Measurements from ENCODE around the gene GALNT9.
"Not testable (repeated sequence)": the region's sequence is repeated elsewhere in the genome, so short reads cannot be mapped to it uniquely, and the experiment has no call there.

Gene GALNT9

DNA sequence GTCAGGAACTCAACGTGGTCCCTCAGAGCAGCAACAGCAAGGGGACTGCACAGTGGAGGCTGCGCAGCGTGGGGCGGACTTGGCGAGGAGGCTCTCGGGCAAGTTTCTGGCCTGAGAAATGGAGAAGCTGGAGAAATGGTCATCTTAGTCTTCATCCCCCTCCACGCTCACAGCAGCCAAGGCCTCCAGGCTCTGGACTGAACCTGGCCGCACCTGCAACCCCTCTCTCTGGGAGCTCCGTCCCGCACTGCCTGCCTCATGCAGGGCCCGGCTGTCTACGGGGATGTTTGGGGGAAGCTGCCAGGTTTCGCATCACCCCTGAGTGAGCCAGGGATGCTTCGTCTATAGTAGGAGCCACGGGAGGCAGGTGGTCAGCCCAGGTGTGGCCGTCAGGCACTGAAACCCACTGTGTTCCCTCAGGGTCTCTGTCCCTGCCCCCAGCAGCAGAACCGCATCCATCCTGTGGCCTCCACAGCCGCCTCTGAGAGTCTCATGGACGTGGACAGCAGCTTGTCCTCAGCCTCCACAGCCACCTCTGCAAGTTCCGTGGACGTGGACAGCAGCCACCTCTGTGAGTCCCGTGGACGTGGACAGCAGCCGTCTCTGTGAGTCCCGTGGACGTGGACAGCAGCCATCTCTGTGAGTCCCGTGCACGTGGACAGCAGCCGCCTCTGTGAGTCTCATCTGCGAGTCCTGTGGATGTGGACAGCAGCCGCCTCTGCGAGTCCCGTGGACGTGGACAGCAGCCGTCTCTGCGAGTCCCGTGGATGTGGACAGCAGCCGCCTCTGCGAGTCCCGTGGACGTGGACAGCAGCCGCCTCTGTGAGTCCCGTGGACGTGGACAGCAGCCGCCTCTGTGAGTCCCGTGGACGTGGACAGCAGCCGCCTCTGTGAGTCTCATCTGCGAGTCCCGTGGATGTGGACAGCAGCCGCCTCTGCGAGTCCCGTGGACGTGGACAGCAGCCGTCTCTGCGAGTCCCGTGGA lies 29.1 kb upstream of the GALNT9 start:
- DNase-seq: not testable (repeated sequence)

DNA sequence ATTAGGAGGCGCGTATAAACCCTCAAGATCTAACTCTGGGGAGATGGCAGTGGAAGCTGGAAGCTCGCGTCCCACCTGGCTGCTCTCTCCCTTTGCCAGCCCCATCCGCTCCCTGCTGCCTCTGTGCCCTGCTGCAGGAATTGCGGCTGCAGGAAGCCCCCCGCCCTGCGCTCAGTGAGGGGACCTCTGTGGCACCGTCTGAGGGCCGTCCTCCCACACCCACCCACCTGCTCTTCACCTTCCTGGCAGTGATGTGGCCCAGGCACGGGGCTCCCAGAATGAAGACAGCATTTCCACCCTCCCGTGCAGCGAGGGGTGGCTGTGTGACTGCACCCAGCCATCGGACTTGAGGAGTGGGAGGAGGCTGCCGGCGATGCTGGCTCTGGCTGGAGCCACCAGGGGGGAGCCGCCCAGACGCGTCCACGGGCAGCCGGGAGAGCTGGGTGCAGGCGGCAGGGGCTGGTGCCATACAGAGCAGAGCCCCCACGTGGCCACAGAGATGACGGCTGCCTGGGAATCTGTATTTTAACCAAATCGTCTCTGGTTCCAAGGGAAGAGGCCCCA lies 28.3 kb upstream of the GALNT9 start:
- no peak for DNase-seq

DNA sequence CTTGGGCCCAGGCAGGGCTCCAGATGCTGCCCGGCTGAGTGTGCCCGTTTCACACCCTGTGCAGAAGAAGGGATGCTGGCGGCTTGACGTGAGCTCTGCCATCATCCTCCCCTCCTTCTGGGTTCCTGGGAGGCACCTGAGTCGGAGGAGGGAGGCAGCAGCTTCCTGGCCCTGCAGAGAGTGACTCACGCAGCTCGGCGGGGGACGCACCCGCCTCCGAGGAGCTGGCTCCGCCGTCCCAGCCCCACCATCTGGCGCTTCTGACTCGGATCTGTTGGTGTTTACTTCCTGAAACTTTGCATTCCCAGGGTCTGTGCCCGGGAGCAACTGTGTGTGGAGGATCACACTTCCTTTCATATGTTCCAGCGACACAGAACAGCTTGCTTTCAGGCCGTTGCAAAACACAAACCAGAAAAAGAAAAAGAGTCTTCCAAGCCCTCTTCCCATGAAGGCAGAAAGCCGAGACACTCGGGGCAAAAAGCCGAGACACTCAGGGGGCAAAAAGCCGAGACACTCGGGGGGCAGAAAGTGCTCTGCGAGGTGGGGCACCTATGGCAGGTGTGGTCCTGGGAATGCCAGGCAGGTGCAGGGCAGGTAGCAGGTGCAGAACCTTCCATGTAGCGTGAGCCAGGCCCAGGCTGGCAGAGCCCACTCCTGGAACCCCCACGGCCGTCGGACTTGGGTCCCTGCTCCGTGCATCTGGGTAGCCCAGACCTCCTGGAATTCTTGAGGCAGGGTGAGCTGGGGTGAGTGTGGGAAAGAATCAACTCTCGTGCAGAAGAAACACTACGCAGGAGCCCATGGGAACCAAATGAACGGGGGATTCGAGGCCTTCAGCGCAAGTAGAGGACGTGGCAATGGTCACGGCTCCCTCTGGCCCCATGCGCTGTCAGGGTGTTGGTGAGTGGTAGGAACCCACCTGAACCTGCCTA lies 27.6 kb upstream of the GALNT9 start:
- DNase-seq: no peak

DNA sequence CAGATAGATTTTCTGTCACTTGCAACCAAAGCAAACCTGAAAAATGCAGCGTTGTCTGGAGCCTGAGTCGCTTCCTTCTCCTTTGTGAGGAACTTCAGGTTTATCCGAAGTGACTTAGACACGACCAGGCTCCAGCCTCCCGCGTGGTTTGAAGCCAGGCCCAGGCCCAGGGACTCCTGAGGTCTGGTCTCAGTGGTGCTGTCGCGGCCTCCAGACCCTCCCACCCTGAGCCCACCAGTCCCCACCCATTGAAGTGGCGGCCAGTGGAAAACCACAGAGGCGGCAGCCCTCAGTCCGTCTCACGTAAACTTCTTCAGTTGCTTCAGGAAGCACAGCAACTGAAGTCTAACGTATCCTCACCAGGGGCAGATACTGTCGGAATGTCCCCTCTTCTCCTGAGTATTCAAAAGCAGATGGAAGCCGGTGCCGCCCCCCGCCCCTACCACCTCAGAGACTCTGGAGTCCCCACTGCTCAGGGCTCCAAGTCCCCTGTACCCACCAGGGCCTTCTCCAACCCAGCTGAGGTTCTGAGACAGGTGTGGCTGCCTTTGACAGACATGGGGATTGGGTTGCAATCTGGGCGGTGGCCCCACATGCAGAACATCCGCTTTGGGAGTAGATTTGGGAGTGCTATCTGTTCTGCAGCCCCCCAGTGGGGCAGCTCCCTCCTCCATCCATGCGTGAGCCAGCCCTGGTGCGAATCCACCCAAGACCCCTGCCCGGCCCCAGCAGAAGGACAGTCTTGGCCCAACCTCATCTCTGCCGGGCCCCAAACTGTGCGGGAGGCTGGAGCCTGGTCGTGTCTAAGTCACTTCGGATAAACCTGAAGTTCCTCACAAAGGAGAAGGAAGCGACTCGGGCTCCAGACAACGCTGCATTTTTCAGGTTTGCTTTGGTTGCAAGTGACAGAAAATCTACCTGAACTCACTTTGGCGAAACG lies 26.6 kb upstream of the GALNT9 start:
- no peak for DNase-seq

DNA sequence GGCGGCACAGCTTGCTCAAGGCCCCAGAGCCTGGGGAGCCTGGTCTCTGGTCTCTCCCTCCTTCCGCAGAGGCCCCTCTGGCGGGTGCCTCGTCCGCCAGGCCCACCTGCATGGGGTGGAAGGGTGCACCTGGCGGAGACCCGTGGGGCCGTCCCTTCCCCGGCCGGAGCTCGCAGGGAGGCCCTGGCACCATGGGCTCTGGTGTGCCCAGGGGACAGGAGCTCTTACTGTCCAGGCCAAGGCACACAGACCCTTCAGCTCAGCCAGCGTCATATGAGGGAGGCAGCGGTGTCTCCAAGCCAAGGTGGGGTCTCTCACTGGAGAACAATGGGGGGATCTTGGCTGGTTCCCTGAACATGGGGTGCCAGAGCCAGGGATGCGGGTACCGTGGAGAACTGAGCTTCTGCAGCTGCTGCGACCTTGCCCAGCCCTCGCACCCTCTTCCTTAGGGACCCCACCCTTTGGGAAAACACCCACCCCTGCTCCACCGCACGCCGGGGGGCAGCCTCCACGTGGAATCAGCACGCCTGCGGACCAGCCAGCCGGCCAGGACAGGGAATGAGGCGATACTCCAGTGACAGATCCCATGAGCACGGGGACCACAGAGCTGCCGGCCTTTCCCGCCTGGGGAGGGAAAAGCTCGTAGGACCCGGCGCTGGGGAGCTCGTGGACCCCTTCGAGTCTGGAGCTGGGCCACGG lies 25.7 kb upstream of the GALNT9 start:
- DNase-seq: no peak

DNA sequence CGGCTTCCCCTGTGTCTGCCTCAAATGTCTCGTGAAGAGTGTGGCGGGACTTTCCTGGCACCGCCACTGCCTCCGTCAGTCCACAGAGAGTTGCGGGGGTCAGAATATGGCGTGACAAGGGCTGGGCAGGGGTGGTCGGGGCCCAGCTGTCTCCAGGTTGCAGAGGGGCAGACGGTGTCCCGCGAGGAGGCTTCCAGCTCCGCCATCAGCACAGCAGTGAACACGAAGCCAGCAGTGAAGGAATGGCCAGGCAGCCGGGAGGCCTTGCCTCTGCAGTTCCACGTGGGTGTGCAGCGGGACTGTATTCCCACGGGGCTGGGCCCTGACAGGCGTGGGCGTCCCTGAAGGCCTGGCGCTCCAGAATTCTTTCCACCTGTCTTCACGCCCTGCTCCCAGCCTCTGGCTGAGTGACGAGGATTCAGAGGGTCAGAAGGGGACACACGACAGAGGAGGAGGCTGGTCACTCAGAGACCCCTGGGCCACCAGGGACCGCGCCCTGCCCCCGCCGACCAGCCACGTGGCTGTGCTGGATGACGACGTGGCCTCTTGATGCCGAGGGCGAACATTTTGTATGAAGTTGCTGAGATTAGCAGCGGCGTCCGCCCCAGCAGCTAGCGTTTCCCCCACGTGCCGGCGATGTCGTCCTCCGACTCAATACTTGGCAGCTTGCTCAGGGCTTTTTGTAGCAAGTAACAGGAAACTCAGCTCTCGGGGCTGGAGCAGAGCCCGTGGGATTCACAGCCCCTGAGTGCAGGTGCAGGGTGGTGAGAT lies 25.0 kb upstream of the GALNT9 start:
- no peak for DNase-seq

DNA sequence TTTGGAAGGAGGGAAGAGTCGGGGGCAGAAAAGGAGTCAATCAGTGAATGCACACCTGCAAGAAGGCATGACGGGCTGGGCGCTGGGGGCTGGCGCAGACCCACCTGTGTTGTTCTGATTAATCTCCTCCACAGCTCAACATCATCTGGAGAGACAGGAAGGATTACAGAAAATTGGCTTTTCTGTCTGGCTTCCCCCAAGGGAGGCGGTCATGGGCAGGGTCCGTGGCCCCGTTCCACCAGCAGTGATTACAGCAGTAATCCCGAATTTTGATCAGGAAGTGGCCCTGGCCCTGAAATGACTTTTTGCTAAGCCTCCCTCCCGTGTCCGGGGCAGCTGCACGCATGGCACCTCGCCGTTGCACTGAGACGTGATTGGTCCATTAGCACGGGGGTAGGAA lies 24.4 kb upstream of the GALNT9 start:
- DNase-seq: no peak

DNA sequence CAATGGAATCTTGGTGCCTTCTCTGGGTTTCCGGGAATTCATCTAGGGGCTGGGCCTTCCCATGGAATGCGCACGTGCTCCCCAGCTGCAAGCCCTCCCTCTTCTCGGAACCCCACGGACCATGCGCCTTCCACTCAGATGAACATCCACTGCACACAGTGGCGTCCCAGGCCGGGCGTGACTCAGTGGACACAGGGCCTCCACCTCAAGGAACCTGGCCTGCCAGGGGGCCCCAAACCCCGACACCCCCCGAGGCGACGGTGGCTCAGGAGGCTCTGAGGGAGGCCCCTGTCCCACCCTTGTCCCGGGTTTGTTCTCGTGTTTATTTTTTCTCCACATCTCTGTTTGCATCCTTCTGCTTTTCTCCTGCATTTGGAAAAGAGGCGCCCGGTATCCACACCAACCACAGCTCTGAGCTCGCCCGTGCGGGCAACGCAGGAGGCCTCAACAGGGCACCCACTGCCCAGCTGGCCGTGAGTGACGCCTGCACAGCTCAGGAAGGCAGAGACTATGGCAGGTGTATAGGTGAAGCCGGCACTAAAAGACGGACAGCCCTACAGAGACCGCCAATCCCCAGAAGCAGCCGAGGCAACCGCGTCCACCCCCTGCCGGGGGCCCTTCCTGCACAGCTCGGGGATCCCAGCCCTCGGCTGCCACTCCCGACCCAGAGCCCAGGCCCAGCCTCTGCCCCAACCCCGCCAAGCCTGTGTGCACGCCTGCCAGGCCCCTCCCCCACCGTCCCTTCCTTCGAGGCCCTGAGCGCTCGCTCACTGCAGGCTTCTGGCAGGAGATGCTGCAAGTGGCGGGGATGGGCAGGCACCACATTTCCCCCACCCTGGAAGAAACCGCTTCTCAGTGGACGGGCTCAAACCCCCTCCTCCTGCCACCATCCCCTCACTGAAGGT lies 23.8 kb upstream of the GALNT9 start:
- DNase-seq: no peak

DNA sequence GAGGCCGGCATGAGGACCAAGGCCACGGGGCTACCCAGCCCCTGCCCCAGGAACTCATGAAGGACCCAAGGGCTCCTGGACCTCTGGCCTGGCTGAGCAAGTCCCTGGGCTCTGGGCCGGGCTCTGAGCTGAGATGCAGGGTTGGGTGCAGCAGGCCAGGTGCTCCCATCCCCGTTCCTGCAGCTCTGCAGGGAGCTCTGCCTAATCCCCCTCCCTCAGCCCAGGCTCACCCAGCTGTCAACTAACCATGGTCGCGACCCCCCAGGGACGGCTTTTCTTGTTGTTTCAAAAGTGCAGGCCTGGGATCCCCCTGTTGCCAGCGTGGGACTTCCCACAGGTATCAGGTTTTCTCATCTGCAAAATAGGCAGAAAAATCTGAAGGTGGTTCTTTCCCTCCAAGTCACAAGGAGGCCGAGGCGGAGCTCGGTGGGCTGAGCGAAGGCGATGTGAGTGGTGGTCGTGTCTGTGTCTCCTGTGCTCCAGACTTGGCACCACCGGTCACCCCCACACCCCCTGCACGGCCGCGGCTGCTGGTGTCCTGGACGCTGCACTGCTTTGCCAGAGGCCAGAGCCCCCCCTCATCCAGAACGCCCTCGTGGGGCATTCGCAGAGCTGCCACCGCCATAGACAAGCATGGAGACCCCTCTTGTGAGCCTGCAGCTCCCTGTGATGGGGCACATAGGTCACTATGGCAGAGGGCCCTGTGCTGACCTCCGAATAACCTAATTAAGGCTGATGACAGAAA lies 22.5 kb upstream of the GALNT9 start:
- DNase-seq: no peak

DNA sequence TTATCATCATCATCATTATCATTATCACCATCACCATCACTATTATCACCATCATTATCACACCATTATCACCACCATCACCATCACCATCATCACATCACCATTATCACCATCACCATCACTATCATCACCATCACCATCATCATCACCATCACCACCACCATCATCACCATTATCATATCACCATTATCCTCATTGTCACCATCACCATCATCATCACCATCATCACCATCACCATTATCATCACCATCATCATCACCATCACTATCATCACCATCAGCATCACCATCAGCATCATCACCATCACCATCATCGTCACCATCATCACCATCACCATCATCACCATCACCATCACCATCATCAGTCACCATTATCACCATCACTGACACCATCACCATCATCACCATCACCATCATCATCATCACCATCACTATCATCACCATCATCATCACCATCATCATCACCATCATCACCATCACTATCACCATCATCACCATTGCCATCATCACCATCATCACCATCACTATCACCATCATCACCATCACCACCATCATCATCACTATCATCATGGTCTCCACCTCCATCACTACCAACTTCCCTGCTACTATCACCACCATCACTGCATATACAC lies 20.2 kb upstream of the GALNT9 start:
- no peak for DNase-seq

DNA sequence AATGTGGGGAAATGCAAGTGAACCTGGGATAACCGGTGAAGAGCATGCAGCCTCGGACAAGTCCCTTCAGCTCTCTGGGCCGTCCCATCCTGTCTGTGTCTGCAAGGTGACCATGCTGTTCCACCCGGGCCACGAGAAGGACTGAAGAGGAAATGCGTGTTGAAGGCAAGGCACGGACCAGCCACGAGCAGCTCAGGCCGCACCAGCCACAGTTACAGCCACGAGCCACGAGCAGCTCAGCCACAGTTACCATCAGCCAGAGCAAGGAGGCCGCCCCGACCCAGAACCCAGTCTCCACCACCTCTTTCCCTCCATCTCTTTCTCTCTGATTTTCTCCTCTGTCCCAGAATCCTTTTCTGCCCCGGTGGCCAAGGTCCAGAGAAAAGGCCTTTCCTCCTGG lies 18.8 kb upstream of the GALNT9 start:
- no peak for DNase-seq

DNA sequence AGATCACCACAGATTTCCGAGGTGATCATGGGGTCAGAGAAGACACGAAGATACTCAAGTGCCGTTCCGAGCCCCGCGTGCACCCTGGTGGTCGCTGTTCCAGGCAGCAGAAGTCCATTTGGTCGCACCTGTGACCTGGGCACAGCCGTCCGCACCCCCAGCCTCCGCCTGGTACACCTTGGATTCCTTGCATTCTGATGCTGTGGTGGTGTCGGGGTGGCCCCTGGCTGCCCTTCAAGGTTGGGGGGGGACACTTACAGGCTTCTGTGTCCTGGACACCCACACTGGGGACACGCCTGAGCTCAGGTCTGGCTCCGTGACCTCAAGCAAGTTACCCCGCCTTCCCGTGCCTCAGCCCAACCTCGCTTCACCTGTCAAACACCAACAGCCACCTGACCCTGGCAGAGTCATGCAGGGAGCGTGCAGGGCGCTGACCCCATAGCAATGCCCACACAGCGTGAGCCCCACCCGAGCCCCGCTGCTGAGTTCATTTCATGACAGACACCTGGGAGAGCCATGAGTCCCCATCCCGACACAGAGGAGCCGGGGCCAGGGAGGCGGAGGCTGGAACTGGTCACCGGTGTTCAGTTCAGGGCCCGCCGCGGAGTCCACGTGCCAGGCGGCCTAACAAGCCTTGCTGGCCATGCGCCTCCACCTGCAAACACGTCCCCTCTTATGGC lies 17.9 kb upstream of the GALNT9 start:
- DNase-seq: no peak

DNA sequence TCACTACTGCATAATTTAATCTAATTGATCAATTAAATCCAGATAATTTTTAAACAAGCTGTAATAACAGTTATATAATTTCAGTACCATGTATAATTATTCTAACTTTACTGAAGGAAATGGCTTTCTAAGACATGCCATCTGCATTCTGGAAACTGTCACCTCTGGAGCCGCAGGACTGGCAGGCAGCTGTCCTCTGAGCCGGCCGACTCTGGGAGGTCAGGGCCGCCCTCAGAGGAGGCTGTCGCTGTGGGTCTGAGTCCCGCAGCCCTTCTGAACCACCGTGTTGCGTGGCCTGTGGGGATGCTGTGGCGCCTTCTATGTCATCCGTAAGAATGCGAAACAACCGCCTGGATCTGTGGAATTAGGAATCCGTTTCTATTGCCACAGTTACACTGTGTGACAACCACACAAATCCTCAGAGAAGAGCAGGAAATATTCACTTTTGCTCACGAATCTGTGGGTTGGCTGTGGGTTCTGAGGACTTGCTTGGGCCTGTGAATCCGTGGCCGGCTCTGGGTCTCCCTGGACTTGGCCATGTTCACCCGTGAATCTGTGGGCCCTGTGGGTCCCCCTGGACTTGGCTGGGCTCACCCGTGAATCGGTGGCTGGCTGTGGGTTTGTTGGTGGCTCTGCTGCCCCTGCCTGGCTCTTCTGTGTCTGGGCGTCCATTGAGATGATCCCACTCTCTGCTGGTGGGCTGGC lies 17.2 kb upstream of the GALNT9 start:
- no peak for DNase-seq

DNA sequence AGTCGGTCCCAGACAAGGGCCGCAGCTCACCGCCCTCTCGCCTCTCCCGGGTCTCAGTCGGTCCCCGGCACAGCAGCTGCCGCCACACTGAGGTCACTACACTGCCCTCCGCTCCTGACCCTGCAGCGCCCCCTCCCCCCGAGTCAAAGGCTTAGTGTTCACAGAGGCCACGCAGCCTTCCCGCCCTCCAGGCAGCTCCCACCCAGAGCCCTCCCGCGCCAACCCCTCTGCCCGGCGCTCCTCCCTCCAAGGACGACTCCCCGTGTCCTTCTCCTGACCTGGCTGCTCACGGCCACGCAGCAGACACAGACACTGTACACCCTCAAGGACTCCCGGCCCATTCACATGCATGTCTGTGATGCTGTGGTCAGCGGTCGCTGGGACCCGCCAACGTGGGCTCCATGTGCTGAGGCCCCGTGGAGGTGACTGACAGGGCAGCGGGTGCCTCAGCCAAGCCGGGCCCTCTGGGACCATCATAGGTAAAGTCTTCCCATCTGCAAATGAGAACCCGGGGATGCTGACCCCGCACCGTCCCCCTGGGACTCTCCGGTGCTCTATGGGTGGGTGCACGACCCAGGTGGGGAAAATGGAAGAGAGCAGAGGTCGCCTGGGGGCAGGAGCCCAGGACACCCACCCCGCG lies 16.3 kb upstream of the GALNT9 start:
- no peak for DNase-seq

DNA sequence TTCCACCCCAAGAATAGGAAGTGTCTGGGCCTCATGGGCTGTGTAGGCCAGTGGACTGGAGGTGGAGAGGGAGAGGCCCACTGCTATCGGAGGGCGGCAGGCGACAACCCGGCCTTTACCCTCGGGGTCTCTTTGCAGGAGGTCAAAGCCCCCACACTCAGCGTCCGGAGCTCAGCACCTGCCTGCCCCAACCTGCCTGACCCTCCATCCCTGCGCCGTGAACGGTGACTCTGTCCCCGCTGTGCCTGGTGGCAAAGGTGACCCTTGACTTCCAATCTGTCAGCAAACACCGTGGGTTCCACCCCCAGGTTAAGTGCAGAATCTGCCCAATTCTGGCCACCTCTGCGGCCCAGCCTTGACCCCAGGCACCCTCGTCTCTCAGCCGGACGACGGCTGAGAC lies 15.7 kb upstream of the GALNT9 start:
- no peak for DNase-seq

DNA sequence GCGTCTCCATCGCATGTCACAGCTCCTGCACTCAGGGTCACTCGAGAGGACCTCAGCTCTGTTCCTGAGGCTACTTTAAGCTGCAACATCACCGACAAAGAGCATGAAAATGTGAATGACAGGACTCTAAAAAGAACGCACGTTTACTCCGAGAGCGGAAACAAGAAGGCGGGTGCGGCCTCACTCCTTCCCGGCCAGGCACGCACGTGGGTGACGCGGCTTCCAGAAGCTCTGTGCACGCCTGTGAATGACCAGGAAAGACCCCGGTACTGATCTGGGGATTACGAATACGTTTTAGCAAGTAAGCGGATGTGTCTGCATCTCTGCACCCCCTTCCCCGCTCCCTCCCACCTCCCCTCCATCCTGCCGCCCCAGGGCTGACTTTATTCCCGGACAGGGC lies 15.2 kb upstream of the GALNT9 start:
- no peak for DNase-seq

DNA sequence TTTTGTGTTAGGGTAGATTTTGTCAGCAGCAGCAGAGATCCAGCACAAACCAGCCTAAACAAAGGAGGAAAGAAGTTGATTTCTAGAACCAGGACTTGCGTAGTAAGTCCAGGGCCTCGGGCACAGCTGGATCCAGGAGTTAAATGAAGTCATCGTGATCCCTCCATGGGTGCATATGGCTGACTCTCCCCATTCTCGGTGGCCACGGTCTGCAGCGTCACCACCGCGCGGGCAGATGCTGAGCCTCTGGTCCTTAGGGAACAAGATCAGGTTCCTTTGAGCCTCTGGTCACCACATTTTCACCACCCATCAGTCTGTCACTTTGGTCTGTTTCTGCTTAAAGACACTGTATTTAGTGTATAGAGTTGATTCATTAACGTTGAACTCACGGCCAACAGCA lies 14.8 kb upstream of the GALNT9 start:
- no peak for DNase-seq
